PC-9 (cell line): ENCODE data around the gene RNF11. TPM values are rescaled to one million over a fixed set of nuclear protein-coding genes. Genes with fewer than 3 reads are reported as not detected.

Experiments used
- BruUV-seq: library from RNA; stranded (reverse); fragments of 400-500 nt; replicated peaks from 2 replicates; lab custom pipeline; 2021; lab: Mats Ljungman, UMichigan
- CTCF ChIA-PET: fragments of 300-600 bp; sonication (Branson Sonifier 250); formaldehyde crosslinking; loops from one replicate; lab custom pipeline; 2022; ENCODE audit warnings: antibody characterized with exemption; lab: Charles Lee
- POLR2A ChIA-PET: fragments of 300-600 bp; sonication (Branson Sonifier 250); formaldehyde crosslinking; loops from one replicate; lab custom pipeline; 2022; ENCODE audit warnings: antibody characterized with exemption; ENCODE audit not compliant: unreplicated experiment; lab: Charles Lee
- DNase-seq, 2 experiments: peaks; one replicate each; pipeline versions ENCODE4 v3.0.0 to v3.0.0-alpha.2; 2015 to 2022; ENCODE audit warnings: mixed read lengths in 1 of 2
- H2AFZ ChIP-seq: fragments of 200-600 bp; sonication (generic); 2 replicates; pipeline ENCODE4 v1.8.1; 2017; ENCODE audit warnings: antibody characterized with exemption
- H3F3A ChIP-seq: fragments of 200-600 bp; sonication (generic); 2 replicates; pipeline ENCODE4 v1.8.1; 2017; ENCODE audit warnings: antibody characterized with exemption, mild to moderate bottlenecking, low read depth; ENCODE audit not compliant: insufficient read depth
- H3K27ac ChIP-seq: fragments of 200-600 bp; sonication (generic); 2 replicates; pipeline ENCODE4 v1.6.1; 2016; ENCODE audit warnings: mixed run types
- H3K27me3 ChIP-seq: fragments of 200-600 bp; sonication (generic); 2 replicates; pipeline ENCODE4 v1.6.1; 2016; ENCODE audit warnings: low read depth, mixed run types; ENCODE audit not compliant: insufficient read depth
- H3K36me3 ChIP-seq: fragments of 200-600 bp; sonication (generic); 2 replicates; pipeline ENCODE4 v1.6.1; 2016; ENCODE audit warnings: low read depth, mixed run types
- H3K4me1 ChIP-seq: fragments of 200-600 bp; sonication (generic); replicated peaks from 2 replicates; pipeline ENCODE4 v1.6.1; 2016; ENCODE audit warnings: mixed run types; ENCODE audit not compliant: insufficient read depth
- H3K4me2 ChIP-seq: fragments of 200-600 bp; sonication (generic); 2 replicates; pipeline ENCODE4 v1.6.1; 2017; ENCODE audit warnings: mixed run types
- H3K4me3 ChIP-seq: fragments of 200-600 bp; sonication (generic); 2 replicates; pipeline ENCODE4 v1.6.1; 2016; ENCODE audit warnings: mixed run types
- H3K79me2 ChIP-seq: fragments of 200-600 bp; sonication (generic); 2 replicates; pipeline ENCODE4 v1.6.1; 2017; ENCODE audit warnings: low read depth, mixed run types
- H3K9me2 ChIP-seq: fragments of 200-600 bp; sonication (generic); 2 replicates; pipeline ENCODE4 v1.8.1; 2017; ENCODE audit warnings: mild to moderate bottlenecking; ENCODE audit not compliant: insufficient read depth
- H3K9me3 ChIP-seq: fragments of 200-600 bp; sonication (generic); 2 replicates; pipeline ENCODE4 v1.8.1; 2016; ENCODE audit warnings: low read depth; ENCODE audit not compliant: insufficient read depth
- H4K20me1 ChIP-seq: fragments of 200-600 bp; sonication (generic); 2 replicates; pipeline ENCODE4 v1.8.1; 2017; ENCODE audit not compliant: insufficient read depth
- EZH2 ChIP-seq: fragments of 200-600 bp; sonication (generic); IDR thresholded peaks from 2 replicates; pipeline ENCODE4 v1.8.0; 2017; ENCODE audit warnings: antibody characterized with exemption, low read depth
- intact Hi-C: fragments of 100-400 bp; cut with micrococcal nuclease; formaldehyde crosslinking; loops from one replicate; pipeline ENCODE4 v1.10.0; 2022; ENCODE audit not compliant: unreplicated experiment
- total RNA-seq: library from RNA; stranded (reverse); gene quantifications from 2 replicates; pipeline ENCODE4 v1.2.3, GENCODE V29; 2021
- TF ChIP-seq, protein P1 (sequence below): fragments of 200-600 bp; sonication (generic); conservative IDR thresholded peaks from 2 replicates; pipeline ENCODE4 v1.6.1; 2017; ENCODE audit warnings: mixed run types, antibody characterized with exemption, mild to moderate bottlenecking, moderate library complexity

RNF11 gene
- total RNA-seq, 1 experiment from 2014 or later, result 73.2 TPM

DNA sequence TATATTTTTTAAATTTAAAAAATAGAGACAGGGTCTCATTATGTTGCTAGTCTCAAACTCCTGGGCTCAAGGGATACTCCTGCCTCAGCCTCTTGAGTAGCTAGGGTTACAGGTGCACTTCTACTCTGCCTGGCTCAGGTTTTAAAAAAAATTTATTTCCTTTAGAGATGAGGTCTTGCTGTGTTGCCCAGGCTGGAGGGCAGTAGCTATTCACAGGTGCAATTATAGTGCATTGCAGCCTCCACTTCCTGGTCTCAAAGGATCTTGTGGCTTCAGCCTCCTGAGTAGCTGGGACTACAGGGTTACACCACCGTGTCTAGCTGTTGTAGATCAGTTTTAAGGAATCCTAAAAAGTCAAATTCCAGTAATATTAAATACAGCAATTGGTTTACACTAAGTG lies 5.0 kb downstream of the RNF11 start:
- no peak for DNase-seq
- H3K9me3 ChIP-seq, result no peaks in the 10 kb centered on the region
- peaks cover 98% of the 10 kb centered on the region for H3K79me2 ChIP-seq
- H3K4me3 ChIP-seq, result no peak overlapping the region
- TF ChIP-seq, protein P1, sequence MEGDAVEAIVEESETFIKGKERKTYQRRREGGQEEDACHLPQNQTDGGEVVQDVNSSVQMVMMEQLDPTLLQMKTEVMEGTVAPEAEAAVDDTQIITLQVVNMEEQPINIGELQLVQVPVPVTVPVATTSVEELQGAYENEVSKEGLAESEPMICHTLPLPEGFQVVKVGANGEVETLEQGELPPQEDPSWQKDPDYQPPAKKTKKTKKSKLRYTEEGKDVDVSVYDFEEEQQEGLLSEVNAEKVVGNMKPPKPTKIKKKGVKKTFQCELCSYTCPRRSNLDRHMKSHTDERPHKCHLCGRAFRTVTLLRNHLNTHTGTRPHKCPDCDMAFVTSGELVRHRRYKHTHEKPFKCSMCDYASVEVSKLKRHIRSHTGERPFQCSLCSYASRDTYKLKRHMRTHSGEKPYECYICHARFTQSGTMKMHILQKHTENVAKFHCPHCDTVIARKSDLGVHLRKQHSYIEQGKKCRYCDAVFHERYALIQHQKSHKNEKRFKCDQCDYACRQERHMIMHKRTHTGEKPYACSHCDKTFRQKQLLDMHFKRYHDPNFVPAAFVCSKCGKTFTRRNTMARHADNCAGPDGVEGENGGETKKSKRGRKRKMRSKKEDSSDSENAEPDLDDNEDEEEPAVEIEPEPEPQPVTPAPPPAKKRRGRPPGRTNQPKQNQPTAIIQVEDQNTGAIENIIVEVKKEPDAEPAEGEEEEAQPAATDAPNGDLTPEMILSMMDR, result no peak
- no peak for TF ChIP-seq EZH2
- POLR2A ChIA-PET, result interaction anchor here (0.6 kb wide), 1 partner anchor 488 kb away, joined by 3 read pairs; no protein-coding TSS in a partner anchor
- no peak overlapping the region for H3K27ac ChIP-seq
- peaks cover 7% of the 10 kb centered on the region; the same call in 1 of the 2 replicates for H3F3A ChIP-seq
- no peaks in the 10 kb centered on the region for H3K27me3 ChIP-seq
- no TSS peak for BruUV-seq
- H3K36me3 ChIP-seq, result no peaks in the 10 kb centered on the region
- H2AFZ ChIP-seq, result no peak overlapping the region
- H4K20me1 ChIP-seq, result peaks cover 44% of the 10 kb centered on the region
- H3K4me2 ChIP-seq, result no peak overlapping the region
- peaks cover 31% of the 10 kb centered on the region for H3K4me1 ChIP-seq
- CTCF ChIA-PET, result no interaction called here
- H3K9me2 ChIP-seq, result no peaks in the 10 kb centered on the region
- intact Hi-C loops, result no loop called here

DNA sequence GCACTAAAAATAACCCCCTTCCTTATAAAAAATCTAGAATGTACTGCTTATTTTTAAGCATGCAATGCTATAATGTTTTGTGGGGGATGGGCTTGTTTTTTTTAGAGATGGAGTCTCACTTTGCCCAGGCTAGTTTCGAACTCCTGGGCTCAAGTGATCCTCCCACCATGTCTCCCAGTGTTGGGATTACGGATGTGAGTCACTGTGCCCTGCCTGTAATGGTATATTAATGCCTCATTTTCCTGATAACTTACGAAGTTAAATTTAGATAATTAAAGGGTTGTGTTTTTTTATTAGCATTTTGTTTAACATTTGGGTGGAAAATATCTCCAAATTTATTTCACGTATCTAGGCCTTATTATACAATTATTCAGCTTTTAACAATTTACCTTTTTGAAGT lies 6.5 kb downstream of the RNF11 start:
- intact Hi-C loops, result no loop called here
- no TSS peak for BruUV-seq
- DNase-seq, result no peak
- CTCF ChIA-PET, result no interaction called here
- peaks cover 9% of the 10 kb centered on the region; the same call in 1 of the 2 replicates for H3F3A ChIP-seq
- no peak overlapping the region for H2AFZ ChIP-seq
- H4K20me1 ChIP-seq, result peaks cover 55% of the 10 kb centered on the region
- no peak overlapping the region for H3K4me2 ChIP-seq
- TF ChIP-seq EZH2, result no peak
- no peaks in the 10 kb centered on the region for H3K9me2 ChIP-seq
- peaks cover 100% of the 10 kb centered on the region for H3K79me2 ChIP-seq
- H3K9me3 ChIP-seq, result no peaks in the 10 kb centered on the region
- H3K27ac ChIP-seq, result no peak overlapping the region
- peaks cover 38% of the 10 kb centered on the region for H3K4me1 ChIP-seq
- H3K27me3 ChIP-seq, result no peaks in the 10 kb centered on the region
- no peak overlapping the region for H3K4me3 ChIP-seq
- no peaks in the 10 kb centered on the region for H3K36me3 ChIP-seq
- POLR2A ChIA-PET, result no interaction called here

DNA sequence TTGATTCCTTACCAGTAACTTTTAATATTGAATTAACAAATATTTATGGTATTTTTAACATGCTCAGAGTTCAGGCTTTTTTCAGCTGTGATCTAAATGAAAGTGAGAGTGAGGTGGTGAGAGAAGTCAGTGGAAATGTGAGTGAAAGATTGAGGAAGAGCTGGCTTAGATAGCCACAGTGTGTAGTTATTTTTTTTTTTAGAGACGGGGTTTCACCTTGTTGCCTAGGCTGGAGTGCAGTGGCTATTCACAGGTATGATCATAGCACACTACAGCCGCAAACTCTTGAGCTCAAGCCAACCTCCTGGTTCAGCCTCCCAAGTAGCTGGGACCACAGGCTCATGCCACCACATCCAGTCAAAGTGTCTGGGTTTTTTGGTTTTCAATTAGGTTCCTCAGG lies 10.9 kb downstream of the RNF11 start:
- no peak for TF ChIP-seq EZH2
- TF ChIP-seq, protein P1, result no peak
- Histone ChIP-seq H3K4me3 (no peak overlapping the region), H3K4me1 (peaks cover 7% of the 10 kb centered on the region), H3K9me2 (no peaks in the 10 kb centered on the region), H3K9me3 (no peaks in the 10 kb centered on the region), H3F3A (0 out of 2 replicates have a peak, but pooled peaks cover 2% of the 10 kb centered on the region), H3K4me2 (no peak overlapping the region), H4K20me1 (peaks cover 55% of the 10 kb centered on the region), H3K27ac (peak overlapping the region; percentile 18; the same call in 1 of the 2 replicates), H3K79me2 (peaks cover 100% of the 10 kb centered on the region), H3K36me3 (no peaks in the 10 kb centered on the region), H3K27me3 (no peaks in the 10 kb centered on the region), H2AFZ (no peak overlapping the region)
- no TSS peak for BruUV-seq
- ChIA-PET CTCF (no interaction called here), POLR2A (interaction anchor here (0.6 kb wide), 2 partner anchors 14 to 18 kb away, joined by 3 to 11 read pairs; no protein-coding TSS in a partner anchor)
- intact Hi-C loops, result no loop called here
- no peak for DNase-seq

DNA sequence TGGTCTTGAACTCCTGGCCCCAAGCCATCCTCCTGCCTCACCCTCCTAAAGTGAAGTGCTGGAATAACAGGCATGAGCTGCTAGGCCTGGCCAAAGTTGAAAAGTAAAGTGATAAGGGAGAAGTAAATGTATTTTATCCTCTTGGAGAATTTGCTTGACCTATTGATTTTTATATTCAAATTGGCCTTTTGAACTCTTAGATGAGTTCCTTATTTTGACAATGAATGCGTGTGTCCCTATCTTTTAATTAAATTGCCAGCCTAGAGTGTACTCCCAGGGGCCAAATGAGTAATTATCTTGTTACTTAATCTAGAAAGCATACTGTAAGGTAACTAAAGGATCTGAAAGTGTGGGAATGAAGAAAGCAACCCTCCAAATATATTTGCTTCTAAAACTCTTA lies 11.4 kb downstream of the RNF11 start:
- Histone ChIP-seq H3K9me3 (no peaks in the 10 kb centered on the region), H3K4me3 (no peak overlapping the region), H3K9me2 (no peaks in the 10 kb centered on the region), H3K4me2 (no peak overlapping the region), H3K4me1 (peaks cover 7% of the 10 kb centered on the region), H2AFZ (no peak overlapping the region), H3F3A (0 out of 2 replicates have a peak, but pooled peaks cover 2% of the 10 kb centered on the region), H4K20me1 (peaks cover 55% of the 10 kb centered on the region), H3K79me2 (peaks cover 100% of the 10 kb centered on the region), H3K27me3 (no peaks in the 10 kb centered on the region), H3K36me3 (no peaks in the 10 kb centered on the region), H3K27ac (peak overlapping the region; percentile 18; the same call in 1 of the 2 replicates)
- no TSS peak for BruUV-seq
- TF ChIP-seq EZH2, result no peak
- TF ChIP-seq, protein P1, result no peak
- ChIA-PET POLR2A (interaction anchor here (0.6 kb wide), 1 partner anchor 17 kb away, joined by 3 read pairs; no protein-coding TSS in a partner anchor), CTCF (no interaction called here)
- no peak for DNase-seq
- intact Hi-C loops, result no loop called here
